GM19395 (cell line): ENCODE results near the gene PTPRCAP.

ENCODE experiments used
- ATAC-seq: cut with Tn5 transposase; IDR thresholded peaks from one replicate; pipeline ENCODE4 v1.9.1; 2021; ENCODE audit warnings: mild to moderate bottlenecking, moderate library complexity; ENCODE audit not compliant: unreplicated experiment

The PTPRCAP gene

GRCh38 chr11:67441731-67442351 is 4.4 kb upstream of the PTPRCAP start:
- ATAC-seq = no peak

GRCh38 chr11:67441098-67441563 is 3.6 kb upstream of the PTPRCAP start:
- ATAC-seq = no peak

GRCh38 chr11:67440229-67441097 is 3.0 kb upstream of the PTPRCAP start:
- no peak for ATAC-seq

- no peak for ATAC-seq
Observed at GRCh38 chr11:67439321-67440228, 2.1 kb upstream of the PTPRCAP start.

DNA sequence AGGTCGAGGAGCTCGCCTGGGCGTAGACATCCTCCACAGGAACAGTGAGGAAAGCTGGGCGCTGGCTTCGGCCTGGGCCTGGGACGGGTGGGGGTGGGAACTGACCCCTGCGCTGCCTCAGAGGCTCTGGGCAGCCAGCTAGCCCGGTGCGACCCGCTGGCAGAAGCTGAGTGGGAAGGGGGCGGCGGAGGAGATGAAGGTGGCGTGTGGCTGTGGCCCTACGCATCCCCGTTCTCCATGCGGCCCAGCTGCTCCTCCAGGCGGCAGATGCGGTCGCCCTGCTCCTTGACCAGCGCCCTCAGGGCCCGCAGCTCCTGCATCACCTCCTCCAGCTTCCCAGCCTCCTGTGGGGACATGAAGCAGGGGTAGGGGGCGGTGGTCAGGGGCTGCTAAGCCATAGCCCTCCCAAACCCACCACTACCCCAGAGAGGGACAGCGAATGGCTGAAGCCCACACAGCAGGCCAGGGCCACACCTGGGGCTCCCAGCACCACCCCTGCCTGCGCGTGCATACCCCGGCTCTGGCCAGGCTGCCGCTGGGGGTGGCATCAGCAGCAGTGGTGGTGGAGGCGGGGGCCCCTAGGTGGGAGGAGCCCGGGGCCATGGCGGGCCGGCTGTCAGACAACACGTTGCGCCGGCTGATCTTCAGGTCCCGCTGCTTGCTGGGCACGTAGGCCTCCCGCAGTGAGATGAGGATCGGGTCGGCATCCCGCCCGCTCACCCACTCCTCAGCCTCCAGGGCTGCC is 848 bp upstream of the PTPRCAP start:
- no peak for ATAC-seq

GRCh38 chr11:67437809-67438157 is 301 bp upstream of the PTPRCAP start:
- no peak for ATAC-seq

- peak; percentile 45 for ATAC-seq
Observed at GRCh38 chr11:67436459-67437081, 912 bp downstream of the PTPRCAP start.

GRCh38 chr11:67435727-67436458 is 1.6 kb downstream of the PTPRCAP start:
- no peak for ATAC-seq

- no peak for ATAC-seq
Observed at GRCh38 chr11:67435031-67435726, 2.3 kb downstream of the PTPRCAP start.

DNA sequence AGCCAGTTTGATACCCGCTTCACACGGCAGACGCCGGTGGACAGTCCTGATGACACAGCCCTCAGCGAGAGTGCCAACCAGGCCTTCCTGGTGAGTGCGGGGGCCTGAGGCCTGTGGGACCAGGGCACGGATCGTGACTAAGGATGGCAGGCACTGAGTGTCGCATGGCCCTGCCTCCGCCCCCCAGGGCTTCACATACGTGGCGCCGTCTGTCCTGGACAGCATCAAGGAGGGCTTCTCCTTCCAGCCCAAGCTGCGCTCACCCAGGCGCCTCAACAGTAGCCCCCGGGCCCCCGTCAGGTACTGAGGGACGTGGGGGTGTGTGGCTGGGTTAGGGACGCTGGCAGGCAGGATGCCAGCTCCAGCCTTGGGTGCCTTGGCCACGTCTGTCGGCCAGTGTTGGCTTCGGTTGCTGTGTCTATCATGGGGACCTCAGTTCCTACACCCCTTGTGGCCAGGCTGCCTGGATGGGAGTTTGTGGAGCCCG is 3.0 kb downstream of the PTPRCAP start:
- no peak for ATAC-seq

DNA sequence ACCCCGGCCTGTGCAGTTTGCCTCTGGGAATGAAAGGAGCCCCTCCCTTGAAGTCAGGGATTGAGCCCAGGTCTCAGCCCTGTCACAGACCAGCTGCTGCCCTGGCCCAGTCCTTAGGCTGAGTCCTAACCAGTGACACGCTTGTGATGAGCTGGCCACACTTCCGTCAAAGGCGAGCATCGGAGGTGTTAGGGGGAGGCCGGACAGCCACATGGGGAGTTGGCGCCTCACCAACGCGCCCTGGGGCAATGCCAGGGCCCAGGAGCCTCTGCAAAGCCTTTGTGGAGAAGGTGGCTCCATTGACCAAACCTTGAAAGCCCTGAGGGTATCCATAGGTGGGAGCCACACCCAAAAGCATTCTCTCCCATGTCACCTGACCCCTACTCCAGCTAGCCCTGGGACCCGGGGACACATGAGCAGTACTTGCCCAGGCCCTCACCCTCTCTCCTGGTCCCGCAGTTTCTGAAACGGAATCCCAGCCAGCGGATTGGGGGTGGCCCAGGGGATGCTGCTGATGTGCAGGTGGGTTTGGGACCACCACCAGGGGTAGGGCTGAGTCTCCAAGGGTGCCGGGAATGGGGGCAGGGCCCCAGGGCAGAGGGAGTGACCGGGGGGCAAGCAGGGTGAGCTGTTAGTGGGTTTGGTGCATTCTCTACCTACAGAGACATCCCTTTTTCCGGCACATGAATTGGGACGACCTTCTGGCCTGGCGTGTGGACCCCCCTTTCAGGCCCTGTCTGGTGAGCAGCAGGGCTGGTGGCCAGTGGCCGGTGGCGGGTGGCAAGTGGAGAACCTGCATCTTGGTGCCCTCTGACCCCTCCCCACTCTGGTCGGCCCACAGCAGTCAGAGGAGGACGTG is 3.7 kb downstream of the PTPRCAP start:
- ATAC-seq = no peak

DNA sequence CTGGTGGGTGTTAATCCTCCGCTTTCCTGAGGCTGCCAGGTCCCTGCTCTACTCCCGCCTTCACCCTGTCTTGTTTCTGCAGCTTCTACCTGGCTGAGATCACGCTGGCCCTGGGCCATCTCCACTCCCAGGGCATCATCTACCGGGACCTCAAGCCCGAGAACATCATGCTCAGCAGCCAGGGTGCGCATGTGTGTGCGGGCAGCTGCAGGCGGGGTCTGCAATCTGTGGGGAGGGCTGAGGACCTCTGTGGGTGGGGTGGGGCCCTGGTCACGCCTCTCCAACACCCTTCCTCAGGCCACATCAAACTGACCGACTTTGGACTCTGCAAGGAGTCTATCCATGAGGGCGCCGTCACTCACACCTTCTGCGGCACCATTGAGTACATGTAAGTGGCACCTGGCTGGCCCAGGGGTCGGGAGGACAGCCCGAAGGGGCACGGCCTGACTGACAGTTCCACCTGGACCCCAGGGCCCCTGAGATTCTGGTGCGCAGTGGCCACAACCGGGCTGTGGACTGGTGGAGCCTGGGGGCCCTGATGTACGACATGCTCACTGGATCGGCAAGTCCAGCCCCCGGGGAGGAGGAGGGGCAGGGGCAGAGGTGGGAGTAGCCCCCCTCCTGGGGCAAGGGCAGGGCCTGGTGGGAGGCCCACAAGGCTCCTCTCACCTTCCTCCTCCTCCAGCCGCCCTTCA is 4.7 kb downstream of the PTPRCAP start:
- ATAC-seq = no peak

GRCh38 chr11:67431346-67432249 is 5.9 kb downstream of the PTPRCAP start:
- ATAC-seq = no peak

GRCh38 chr11:67429722-67430121 is 7.8 kb downstream of the PTPRCAP start:
- ATAC-seq = no peak

DNA sequence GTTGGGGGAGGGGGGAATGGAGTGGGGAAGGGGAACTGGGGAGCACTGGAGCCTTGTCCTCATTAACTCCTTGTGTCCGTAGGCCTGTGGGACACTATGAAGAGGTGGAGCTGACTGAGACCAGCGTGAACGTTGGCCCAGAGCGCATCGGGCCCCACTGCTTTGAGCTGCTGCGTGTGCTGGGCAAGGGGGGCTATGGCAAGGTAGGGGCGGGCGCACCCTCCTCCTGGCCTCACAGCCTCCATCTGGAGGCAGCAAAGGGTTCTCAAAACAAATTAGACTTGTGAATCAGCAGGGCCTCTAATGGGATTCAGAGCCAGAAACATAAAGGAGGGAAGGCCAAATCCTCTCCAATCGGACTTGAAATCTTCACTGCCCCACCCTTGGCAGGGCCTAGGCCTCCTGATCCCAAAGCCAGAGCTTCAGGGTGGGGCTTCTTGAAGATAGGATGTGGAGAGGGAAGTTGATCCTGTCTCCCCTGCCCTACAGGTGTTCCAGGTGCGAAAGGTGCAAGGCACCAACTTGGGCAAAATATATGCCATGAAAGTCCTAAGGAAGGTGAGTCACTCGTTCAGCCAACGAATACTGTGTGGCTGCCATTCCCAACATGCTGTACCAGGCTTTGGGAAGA is 8.3 kb downstream of the PTPRCAP start:
- no peak for ATAC-seq
